Mucosa of descending colon (tissue), 3 donors: Measurements from ENCODE around the gene CD46. TPM values are rescaled to one million over a fixed set of nuclear protein-coding genes. Genes with fewer than 3 reads are reported as not detected.

Experiments
- ATAC-seq: fragments of 200-7000 bp; cut with Tn5 transposase; one replicate; pipeline ENCODE4 v1.9.1; 2020; ENCODE audit warnings: mild to moderate bottlenecking, moderate library complexity
- DNase-seq, 3 donors: peaks; one replicate each; pipeline ENCODE4 v3.0.0-alpha.2; 2020
- H3K36me3 ChIP-seq: fragments of 200-600 bp; one replicate; pipeline ENCODE4 v1.8.0; 2021; ENCODE audit warnings: low read depth, mild to moderate bottlenecking
- H3K4me1 ChIP-seq: fragments of 200-600 bp; one replicate; pipeline ENCODE4 v1.8.0; 2021; ENCODE audit warnings: low read depth, mild to moderate bottlenecking
- H3K4me3 ChIP-seq: fragments of 200-600 bp; one replicate; pipeline ENCODE4 v1.8.0; 2021; ENCODE audit warnings: mild to moderate bottlenecking
- H3K9me3 ChIP-seq: fragments of 200-600 bp; one replicate; pipeline ENCODE4 v1.8.0; 2021; ENCODE audit warnings: mild to moderate bottlenecking
- CTCF ChIP-seq: fragments of 200-600 bp; IDR thresholded peaks from one replicate; pipeline ENCODE4 v1.8.0; 2022; ENCODE audit warnings: antibody characterized with exemption, mild to moderate bottlenecking
- intact Hi-C, 2 donors: fragments of 100-400 bp; cut with DNase I in 1 of 2; cut with micrococcal nuclease in 1 of 2; formaldehyde crosslinking; loops; one replicate each; pipeline versions ENCODE4 v1.11.0 to v1.11.1; 2022; cut with DNase I, micrococcal nuclease
- total RNA-seq, 3 donors: library from RNA; stranded (reverse); fragmentation: NEBNext Ultra II Directional in 2 of 3; extraction: Animal tissue kit (Norgen Biotek cat#: 25700) in 2 of 3; gene quantifications; one replicate each; pipeline versions ENCODE4 v1.2.1 to v1.2.4, GENCODE V29; 2021 to 2023
- donor health status: DM: no; HTN: no; CAD: no; lungs with moderate emphysema.
- donor health status: DM: no; HTN: no; CAD: no.
- donor health status: DM: no; HTN: yes; CAD: no.

CD46 gene
- total RNA-seq, 3 donors from 2014 or later: 170 to 260 (median 202) TPM

- Histone ChIP-seq H3K4me3 (no peak overlapping the region), H3K36me3 (no peaks in the 10 kb centered on the region), H3K4me1 (peaks cover 10% of the 10 kb centered on the region), H3K9me3 (no peaks in the 10 kb centered on the region)
- DNase-seq (no peak), ATAC-seq (no peak)
- intact Hi-C loops: no loop called here
- TF ChIP-seq CTCF: no peak
Measured at GRCh38 chr1:207833956-207834660, 82.3 kb downstream of the CD46 start.

GRCh38 chr1:207835958-207836357, 84.1 kb downstream of the CD46 start:
- DNase-seq (no peak), ATAC-seq (no peak)
- intact Hi-C loops: no loop called here
- Histone ChIP-seq H3K4me1 (peaks cover 10% of the 10 kb centered on the region), H3K4me3 (no peak overlapping the region), H3K9me3 (no peaks in the 10 kb centered on the region), H3K36me3 (no peaks in the 10 kb centered on the region)
- TF ChIP-seq CTCF: no peak

- no peaks in the 10 kb centered on the region for H3K9me3 ChIP-seq
- H3K4me1 ChIP-seq: peaks cover 12% of the 10 kb centered on the region
- intact Hi-C loops: no loop called here
- no peak for TF ChIP-seq CTCF
- no peaks in the 10 kb centered on the region for H3K36me3 ChIP-seq
- H3K4me3 ChIP-seq: no peak overlapping the region
- DNase-seq: peak in 1 of 3 donors; percentile 2
- no peak for ATAC-seq
Measured at GRCh38 chr1:207836591-207837347, 84.9 kb downstream of the CD46 start.

GRCh38 chr1:207837673-207838072, 85.8 kb downstream of the CD46 start:
- no peaks in the 10 kb centered on the region for H3K9me3 ChIP-seq
- H3K36me3 ChIP-seq: no peaks in the 10 kb centered on the region
- ATAC-seq: no peak
- DNase-seq: no peak
- peaks cover 15% of the 10 kb centered on the region for H3K4me1 ChIP-seq
- TF ChIP-seq CTCF: no peak
- no peak overlapping the region for H3K4me3 ChIP-seq
- intact Hi-C loops: no loop called here

- H3K9me3 ChIP-seq: no peaks in the 10 kb centered on the region
- no peaks in the 10 kb centered on the region for H3K36me3 ChIP-seq
- peak in 1 of 3 donors; percentile 17 for DNase-seq
- H3K4me3 ChIP-seq: no peak overlapping the region
- TF ChIP-seq CTCF: no peak
- ATAC-seq: peak; percentile 50
- intact Hi-C loops: no loop called here
- peaks cover 15% of the 10 kb centered on the region for H3K4me1 ChIP-seq
Measured at GRCh38 chr1:207838156-207839082, 86.6 kb downstream of the CD46 start.
